HG03575 (cell line): ENCODE data around the gene SEMA4A.
"Not testable (repeated sequence)": the region's sequence is repeated elsewhere in the genome, so short reads cannot be mapped to it uniquely, and the experiment has no call there.

Experiments
- ATAC-seq: cut with Tn5 transposase; IDR thresholded peaks from one replicate; pipeline ENCODE4 v1.9.1; 2021; ENCODE audit not compliant: unreplicated experiment, insufficient number of reproducible peaks, low FRiP score; ENCODE audit errors: extremely low read depth

SEMA4A gene

DNA sequence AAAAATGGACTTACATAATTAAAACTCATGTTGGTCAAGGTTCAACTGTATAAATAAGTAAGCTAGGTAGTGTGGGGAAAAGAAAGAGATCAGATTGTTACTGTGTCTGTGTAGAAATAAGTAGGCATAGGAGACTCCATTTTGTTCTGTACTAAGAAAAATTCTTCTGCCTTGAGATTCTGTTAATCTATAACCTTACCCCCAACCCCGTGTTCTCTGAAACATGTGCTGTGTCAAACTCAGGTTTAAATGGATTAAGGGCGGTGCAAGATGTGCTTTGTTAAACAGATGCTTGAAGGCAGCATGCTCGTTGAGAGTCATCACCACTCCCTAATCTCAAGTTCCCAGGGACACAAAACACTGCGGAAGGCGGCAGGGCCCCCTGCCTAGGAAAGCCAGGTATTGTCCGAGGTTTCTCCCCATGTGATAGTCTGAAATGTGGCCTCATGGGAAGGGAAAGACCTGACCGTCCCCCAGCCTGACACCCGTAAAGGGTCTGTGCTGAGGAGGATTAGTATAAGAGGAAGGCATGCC lies 28.1 kb downstream of the SEMA4A start:
- ATAC-seq = not testable (repeated sequence)

DNA sequence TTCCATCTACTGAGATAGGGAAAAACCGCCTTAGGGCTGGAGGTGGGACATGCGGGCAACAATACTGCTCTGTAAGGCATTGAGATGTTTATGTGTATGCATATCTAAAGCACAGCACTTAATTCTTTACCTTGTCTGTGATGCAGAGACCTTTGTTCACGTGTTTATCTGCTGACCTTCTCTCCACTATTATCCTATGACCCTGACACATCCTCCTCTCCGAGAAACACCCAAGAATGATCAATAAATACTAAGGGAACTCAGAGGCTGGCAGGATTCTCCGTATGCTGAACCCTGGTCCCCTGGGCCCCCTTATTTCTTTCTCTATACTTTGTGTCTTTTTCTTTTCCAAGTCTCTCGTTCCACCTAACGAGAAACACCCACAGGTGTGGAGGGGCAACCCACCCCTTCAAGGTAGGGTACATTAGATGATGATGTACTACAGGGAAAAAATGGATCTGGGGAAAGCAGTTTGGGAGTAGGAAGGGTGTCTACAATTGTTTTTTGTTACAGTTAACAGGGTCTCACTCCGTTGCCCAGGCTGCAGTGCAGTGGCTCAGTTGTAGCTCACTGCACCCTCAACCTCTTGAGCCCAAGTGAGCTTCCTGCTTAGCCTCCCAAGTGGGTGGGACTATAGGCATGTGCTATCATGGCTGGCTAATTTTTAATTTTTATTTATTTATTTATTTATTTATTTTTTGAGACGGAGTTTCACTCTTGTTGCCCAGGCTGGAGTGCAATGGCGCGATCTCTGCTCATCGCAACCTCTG lies 28.8 kb downstream of the SEMA4A start:
- ATAC-seq = not testable (repeated sequence)

DNA sequence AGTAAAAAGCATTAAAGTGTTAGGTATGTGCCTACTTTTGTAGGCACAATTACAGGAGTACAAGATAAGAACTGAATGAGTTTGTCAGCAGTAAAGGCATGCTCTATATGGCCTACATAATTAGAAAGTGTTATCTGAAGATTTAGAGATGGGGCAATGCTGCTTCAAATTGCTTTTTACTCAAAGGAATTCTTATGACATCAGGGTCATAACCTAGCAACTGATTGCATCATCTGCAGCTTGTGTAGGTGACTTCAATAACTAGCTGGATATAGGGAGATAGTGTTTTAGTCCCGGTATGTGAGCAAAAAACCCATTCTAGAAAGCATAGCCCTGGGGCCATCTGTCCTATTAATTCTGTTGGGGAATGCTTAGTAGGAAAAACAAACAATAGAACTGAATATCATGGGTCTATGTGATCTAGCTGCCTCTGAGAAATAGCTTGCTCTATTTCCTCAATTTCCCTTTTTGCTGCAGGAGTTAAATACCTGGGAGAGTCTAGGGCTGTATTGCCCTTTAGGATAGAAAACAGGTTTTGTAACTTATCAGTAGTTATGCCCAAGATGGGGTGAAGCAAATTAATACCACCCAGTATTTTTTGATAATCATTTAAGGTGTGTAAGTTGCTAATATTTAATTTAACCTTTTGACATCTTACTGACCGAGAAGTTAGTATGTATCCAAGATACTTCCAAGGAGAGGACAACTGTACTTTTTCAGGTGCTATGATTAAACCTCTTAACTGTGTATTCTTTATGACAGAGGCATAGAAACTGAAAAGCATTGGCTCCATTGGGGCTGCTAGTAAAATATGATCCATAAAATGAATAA lies 33.2 kb downstream of the SEMA4A start:
- ATAC-seq = not testable (repeated sequence)

DNA sequence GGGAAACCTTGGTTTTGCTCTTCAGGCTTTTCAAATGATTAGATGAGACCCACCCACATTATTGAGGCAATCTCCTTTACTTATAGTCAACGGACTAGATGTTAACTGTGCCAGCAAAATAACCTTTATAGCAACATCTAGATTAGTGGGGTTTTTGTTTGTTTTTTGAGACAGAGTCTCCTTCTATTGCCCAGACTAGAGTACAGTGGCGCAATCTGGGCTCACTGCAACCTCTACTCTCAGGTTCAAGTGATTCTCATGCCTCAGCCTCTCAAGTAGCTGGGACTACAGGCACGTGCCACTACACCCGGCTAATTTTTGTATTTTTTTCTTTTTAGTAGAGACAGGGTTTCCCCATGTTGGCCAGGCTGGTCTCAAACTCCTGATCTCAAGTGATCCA lies 36.9 kb downstream of the SEMA4A start:
- not testable (repeated sequence) for ATAC-seq

DNA sequence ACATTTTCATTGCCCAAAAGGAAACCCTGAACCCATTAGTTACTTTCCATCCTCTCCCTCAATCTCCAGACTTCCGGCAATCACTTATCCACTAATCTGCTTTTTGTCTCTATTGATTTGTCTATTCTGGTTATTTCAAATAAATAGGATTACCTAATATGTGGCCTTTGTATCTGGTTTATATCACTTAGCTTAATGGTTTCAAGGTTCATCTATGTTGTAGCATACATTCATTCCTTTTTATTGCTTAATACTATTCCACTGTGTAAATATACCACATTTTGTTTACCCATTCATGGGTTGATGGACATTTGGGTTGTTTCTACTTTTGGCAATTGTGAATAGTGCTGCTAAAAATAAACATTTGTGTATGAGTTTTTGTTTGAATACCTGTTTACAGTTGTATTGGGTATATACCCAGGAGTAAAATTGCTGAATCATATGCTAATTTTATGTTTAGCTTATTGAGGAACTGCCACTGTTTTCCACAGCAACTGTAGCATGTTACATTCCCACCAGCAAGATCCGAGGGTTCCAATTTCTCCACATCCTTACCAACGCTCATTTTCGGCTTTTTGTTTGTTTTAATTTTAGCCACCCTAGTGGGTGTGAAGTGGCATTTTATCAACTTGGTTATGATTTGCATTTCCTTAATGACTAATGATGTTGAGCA lies 38.0 kb downstream of the SEMA4A start:
- no peak for ATAC-seq

DNA sequence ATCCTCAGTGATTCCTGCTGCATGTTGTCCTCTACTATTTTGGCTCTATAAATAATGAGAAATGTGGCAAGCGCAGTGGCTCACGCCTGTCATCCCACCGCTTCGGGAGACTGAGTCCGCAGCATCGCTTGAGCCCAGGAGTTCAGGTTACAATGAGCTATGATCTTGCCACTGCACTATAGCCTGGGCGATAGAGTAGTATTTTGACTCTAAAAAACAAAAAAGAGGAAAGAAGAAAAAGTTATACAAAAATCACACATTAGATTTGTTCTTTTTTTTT lies 39.8 kb downstream of the SEMA4A start:
- ATAC-seq = no peak

DNA sequence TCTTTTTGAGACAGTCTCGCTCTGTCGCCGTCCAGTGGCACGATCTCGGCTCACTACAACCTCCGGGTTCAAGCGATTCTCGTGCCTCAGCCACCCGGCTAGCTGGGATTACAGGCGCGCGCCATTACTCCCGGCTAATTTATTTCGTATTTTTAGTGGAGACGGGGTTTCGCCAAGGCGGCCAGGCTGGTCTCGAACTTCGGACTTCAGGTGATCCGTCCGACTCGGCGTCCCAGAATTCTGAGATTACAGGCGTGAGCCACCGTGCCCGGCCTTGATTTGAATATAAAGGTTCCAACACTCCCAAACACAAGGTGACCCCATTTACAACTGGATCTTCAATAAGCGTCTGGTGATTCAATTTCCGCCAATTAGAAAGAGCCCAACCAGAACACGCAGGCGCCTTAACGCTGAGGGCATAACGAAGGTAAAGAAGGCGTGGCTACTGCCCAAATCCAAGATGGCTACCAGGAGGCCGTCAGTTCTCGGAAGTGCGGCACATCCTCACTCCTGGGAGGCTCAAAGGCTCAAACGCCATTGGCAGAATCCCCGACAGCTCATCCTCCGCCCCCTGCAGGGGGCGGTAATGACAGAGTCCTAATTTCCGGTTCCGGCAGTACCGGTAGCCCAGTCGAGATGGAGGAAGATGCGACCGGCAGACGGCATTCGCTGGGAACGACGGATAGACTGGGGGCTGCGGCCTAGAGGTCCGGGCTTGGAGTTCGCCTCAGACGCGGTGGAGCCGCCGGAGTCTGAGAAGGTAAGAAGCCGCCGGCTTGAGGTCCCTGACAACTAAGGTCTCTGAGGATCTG lies 40.3 kb downstream of the SEMA4A start, which contains the start of gene SLC25A44:
SLC25A44 (plus strand) TSS at position 617 of the 812 bp plus-strand sequence. CDS start 5,744 bp downstream, outside the sequence.
- ATAC-seq = peak; percentile 82

DNA sequence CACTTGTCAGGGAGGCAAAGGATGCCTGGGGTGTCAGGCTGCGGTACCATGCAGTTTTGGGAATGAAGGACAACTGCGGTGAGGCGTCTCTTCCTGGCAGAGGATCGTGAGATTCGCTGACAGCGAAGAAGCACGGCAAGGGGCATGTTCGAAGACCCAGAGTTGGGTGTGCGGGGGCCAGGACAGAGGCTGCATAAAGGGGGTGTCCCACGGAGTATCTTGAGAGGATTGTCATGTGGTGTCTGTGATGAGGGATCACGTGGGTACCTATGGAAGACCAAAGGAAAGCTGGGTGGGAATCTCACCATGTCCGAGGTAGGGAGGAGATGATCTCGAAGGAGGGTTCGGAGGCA lies 40.9 kb downstream of the SEMA4A start:
- no peak for ATAC-seq

DNA sequence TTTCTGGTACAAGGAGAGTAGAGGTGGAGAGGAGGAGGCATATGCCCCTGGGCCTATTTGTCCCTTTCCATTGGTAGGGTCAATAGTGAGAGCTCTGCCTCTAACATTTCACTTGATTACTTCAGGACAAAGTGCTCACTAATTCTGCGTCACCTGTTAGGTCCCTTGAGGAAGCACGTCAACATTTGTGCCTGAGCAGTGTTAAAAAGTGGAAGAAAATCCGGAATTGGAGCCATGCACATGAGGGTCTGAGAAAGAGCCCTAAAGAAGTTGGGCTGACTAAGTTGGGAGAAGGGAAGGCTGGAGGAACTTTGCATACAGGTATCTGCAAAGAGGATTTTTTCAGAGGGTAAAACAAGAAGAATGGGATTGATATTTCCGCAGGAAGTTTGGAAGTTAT lies 42.5 kb downstream of the SEMA4A start:
- ATAC-seq = no peak

DNA sequence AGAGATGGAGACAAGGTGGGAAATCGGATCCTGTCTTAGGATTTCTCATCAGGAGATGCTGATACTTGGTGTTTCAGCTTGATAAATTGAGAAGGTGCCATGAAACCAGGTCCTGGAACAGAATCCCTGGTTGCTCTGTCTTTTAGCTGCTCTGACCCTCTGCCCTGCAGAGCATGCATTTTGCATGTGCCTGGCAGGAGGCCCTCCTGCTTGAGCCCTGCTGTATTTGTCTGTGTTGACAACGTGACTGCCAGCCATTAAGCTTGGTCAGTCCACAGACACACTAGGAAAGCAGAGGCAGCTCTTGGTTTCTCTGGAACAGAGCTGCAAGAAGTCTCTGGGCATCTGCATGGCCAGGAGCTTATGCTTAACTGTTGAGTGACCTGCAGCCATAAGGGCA lies 43.1 kb downstream of the SEMA4A start:
- ATAC-seq = no peak

DNA sequence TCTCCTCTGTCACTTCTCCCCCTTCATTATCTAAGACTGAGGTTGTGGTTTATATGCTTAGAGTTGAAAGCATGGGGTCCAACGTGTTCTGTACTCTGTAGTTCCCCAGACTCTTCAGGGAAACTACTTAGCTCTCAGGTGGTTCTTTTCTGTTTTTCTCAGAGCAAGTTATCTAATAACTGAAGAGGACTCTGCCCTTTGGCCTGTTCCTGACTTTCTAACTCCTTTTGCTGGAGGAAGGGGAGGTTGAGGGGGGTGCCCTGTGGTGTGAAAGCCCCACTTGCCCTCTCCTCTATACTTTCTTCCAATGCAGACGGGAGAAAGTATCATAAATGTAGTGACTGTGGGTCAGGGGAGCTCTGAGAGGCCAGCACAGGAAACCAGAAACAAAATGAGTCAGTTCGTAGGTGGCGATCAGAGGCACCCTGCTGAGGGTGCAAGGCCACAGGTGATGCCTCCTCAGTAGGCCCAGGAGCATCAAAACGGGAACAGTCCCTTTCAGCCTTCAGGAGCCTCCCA lies 45.5 kb downstream of the SEMA4A start:
- no peak for ATAC-seq

DNA sequence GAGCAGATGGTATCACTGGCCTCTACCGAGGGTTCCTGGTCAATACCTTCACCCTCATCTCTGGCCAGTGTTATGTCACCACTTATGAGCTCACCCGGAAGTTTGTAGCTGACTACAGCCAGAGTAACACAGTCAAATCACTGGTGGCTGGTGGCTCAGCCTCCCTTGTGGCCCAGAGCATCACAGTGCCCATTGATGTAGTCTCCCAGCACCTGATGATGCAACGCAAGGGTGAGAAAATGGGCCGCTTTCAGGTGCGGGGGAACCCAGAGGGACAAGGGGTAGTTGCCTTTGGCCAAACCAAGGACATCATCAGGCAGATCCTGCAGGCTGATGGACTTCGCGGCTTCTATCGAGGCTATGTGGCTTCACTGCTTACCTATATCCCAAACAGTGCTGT lies 46.7 kb downstream of the SEMA4A start:
- ATAC-seq = no peak

DNA sequence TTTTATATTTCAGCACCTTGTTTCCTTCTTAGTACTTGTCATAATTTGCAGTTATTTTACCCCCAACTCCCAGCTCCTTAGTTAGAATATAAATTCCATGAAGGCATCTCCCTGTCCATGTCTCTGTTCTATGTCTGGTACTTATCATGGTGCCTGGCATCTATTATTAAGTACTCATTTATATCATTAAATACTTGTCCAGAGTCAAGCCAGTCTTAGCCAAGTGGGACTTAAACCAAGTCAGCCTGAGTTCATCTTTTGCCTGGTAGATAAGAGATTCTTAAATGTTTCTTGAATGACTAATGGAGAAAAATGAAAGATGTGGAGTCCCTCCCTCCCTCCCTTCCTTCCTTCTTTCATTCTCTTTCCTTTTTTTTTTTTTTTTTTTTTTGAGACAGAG lies 49.9 kb downstream of the SEMA4A start:
- ATAC-seq = no peak

DNA sequence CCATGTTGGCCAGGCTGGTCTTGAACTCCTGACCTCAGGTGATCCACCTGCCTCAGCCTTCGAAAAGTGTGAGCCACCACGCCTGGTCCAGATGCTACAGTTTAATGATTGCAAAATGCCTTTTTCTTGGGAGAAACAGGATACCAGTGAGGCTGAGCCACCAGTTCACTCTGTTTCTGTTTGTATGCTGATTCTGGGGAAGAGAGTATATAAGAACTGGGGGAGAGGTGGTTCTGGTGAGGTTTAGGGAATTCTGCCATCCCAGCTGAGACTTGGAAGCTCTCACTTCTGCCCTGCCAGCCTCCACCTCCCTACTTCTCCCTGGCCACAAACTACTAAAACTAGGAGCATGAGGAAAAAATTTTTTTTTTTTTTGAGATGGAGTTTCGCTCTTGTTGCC lies 51.3 kb downstream of the SEMA4A start:
- ATAC-seq = no peak

DNA sequence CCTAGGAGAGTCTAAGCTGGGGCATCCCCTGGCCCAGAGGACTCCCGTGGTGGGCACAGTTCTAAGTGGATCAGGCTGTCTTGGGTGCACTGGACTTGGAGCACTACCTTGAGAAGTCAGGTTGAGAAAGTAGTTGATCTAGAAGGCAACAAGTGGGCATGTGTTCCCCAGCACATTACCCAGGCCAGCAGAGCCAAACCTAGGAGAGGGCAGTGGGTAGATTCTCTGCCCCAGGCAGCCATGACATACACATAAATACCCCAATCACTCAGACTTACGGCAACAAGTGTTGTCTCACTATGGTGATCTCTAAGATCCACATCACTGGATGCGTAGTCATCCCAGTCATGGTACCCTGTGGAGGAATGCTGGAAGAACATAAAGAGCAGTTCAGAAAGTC lies 57.9 kb downstream of the SEMA4A start:
- ATAC-seq = no peak

DNA sequence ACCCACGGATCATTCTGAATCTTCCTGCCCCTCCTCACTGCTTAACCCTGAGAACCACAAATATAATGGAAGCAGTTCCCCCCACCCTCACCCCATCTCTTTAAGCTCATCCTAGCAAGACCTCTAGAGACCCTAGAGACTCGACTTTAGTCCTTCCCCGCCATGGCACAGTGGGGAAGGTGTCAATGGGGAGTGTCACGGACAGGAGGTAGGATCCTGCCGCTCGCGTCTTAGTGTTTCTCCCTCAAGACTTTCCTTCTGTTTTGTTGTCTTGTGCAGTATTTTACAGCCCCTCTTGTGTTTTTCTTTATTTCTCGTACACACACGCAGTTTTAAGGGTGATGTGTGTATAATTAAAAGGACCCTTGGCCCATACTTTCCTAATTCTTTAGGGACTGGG lies 58.7 kb downstream of the SEMA4A start:
- ATAC-seq = no peak

DNA sequence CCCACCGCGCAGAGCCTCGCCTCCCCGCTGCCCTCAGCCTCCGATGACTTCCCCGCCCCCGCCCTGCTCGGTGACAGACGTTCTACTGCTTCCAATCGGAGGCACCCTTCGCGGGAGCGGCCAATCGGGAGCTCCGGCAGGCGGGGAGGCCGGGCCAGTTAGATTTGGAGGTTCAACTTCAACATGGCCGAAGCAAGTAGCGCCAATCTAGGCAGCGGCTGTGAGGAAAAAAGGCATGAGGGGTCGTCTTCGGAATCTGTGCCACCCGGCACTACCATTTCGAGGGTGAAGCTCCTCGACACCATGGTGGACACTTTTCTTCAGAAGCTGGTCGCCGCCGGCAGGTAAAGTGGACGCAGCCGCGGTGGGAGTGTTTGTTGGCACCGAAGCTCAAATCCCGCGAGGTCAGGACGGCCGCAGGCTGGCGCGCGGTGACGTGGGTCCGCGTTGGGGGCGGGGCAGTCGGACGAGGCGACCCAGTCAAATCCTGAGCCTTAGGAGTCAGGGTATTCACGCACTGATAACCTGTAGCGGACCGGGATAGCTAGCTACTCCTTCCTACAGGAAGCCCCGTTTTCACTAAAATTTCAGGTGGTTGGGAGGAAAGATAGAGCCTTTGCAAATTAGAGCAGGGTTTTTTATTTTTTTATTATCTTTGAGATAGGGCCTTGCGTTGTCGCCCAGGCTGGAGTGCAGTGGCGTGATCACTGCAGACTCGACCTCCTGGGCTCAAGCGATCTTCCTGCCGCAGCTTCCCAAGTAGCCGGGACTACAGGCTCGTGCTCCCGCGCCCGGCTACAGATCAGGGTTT lies 59.7 kb downstream of the SEMA4A start, which contains the start of gene PMF1:
PMF1 (plus strand) TSS at position 175 of the 811 bp plus-strand sequence; CDS start at position 184, 9 bp downstream.
- ATAC-seq = no peak

DNA sequence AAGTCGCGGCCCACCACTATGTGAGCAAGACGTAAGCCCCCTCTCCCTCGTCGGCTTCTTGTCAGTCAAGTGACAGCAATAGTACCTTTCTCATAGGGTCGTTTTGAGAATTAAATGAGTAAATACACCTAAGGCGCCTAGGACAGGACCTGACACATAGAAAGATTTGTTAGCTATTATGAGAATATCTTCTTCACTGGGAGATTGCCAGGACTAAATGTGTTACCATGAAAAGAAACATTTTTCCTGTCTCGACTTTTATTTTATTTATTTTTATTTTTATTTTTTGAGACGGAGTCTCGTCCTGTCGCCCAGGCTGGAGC lies 60.2 kb downstream of the SEMA4A start:
- ATAC-seq = no peak
